Transverse colon (tissue), 4 donors: ENCODE data around the gene STX10. TPM values are rescaled to one million over a fixed set of nuclear protein-coding genes. Genes with fewer than 3 reads are reported as not detected.

Experiments used
- DNase-seq: peaks from one replicate; pipeline ENCODE4 v3.0.0-alpha.2; 2019
- H3K27ac ChIP-seq, 4 donors: fragments of 200-600 bp; sonication (generic); 2 replicates each; pipeline ENCODE4 v1.5.1; 2016 to 2018; ENCODE audit warnings: inconsistent platforms in 4 of 4
- H3K27me3 ChIP-seq: fragments of 200-600 bp; sonication (generic); 2 replicates; pipeline ENCODE4 v1.5.1; 2017; ENCODE audit warnings: inconsistent platforms
- H3K36me3 ChIP-seq, 4 donors: fragments of 200-600 bp; sonication (generic); 2 replicates each; pipeline ENCODE4 v1.5.1; 2017 to 2019; ENCODE audit warnings: inconsistent platforms in 4 of 4
- H3K4me1 ChIP-seq, 4 donors: fragments of 200-600 bp; sonication (generic); 2 replicates each; pipeline ENCODE4 v1.5.1; 2017 to 2020; ENCODE audit warnings: inconsistent platforms in 4 of 4
- H3K4me3 ChIP-seq, 4 donors: fragments of 200-600 bp; sonication (generic); 1 replicate in 1 of 4; 2 replicates in 3 of 4; pipeline versions ENCODE4 v1.5.1 to v1.6.1; 2017 to 2019; ENCODE audit warnings: inconsistent platforms in 4 of 4
- H3K9me3 ChIP-seq, 2 donors: fragments of 200-600 bp; sonication (generic); 2 replicates each; pipeline ENCODE4 v1.5.1; 2017 to 2019; ENCODE audit warnings: inconsistent platforms in 2 of 2
- CTCF ChIP-seq, 5 experiments: fragments of 200-600 bp in 3 of 5; fragments of 450-650 bp in 2 of 5; sonication (generic) in 3 of 5; IDR thresholded peaks; 1 replicate in 2 of 5; 2 replicates in 3 of 5; pipeline ENCODE4 v1.5.1; 2016 to 2017; ENCODE audit warnings: antibody characterized with exemption in 5 of 5, inconsistent platforms in 3 of 5, mild to moderate bottlenecking in 2 of 5, moderate library complexity in 1 of 5
- EP300 ChIP-seq: sonication (generic); formaldehyde crosslinking; IDR thresholded peaks from one replicate; pipeline ENCODE4 v1.6.1; 2017; ENCODE audit warnings: antibody characterized with exemption, low read depth
- POLR2A ChIP-seq: fragments of 450-650 bp; IDR thresholded peaks from one replicate; pipeline ENCODE4 v1.6.1; 2016; ENCODE audit warnings: antibody characterized with exemption, mild to moderate bottlenecking, moderate library complexity
- POLR2AphosphoS5 ChIP-seq, 3 donors: sonication (generic); formaldehyde crosslinking; IDR thresholded peaks; one replicate each; pipeline ENCODE4 v1.6.1; 2016; ENCODE audit warnings: antibody characterized with exemption in 3 of 3
- WGBS, 2 donors: methylation state at CpG; one replicate each; pipeline ENCODE4 v1.1.5; 2018; ENCODE audit warnings: low coverage in 1 of 2; 5-methylcytosine and 5-hydroxymethylcytosine counted together
- in situ Hi-C, 4 donors: fragments of 200-750 bp; cut with MboI; loops; one replicate each; pipeline versions ENCODE4 v1.15.0 to v1.15.1; 2017; ENCODE audit warnings: low sequenced_read_pairs in 3 of 4, low pct_ligation_motif_present in 1 of 4, low pct_unique_long_range_greater_than_20kb in 1 of 4
- intact Hi-C: fragments of 100-400 bp; cut with DNase I; formaldehyde crosslinking; loops from one replicate; pipeline ENCODE4 v1.15.1; 2023; ENCODE audit warnings: low total_unique reads
- total RNA-seq, 4 donors: library from RNA; depleted of rRNA; stranded (reverse); fragments of >200 nt; gene quantifications; one replicate each; pipeline ENCODE4 v1.1.0, GENCODE V29; 2016

Gene STX10
- total RNA-seq, 4 donors from 2014 or later, result 69.7 to 164 (median 84.2) TPM

- Histone ChIP-seq H3K4me1 (peaks cover 16 to 27% (median 21%) of the 10 kb centered on the region in 4 donors), H3K4me3 (peak overlapping the region in 3 of 4 donors; percentile 0 to 42 (median 5)), H3K9me3 (no peaks in the 10 kb centered on the region), H3K36me3 (peaks cover 0 to 3% (median 0%) of the 10 kb centered on the region in 4 donors), H3K27ac (peak overlapping the region; percentile 78 to 93 (median 90)), H3K27me3 (no peaks in the 10 kb centered on the region)
- in situ Hi-C loops, result loop anchor here in 1 of 4 donors (25.0 kb wide), 1 partner anchor 157 kb away; no protein-coding TSS in a partner anchor
- intact Hi-C loops, result no loop called here
- TF ChIP-seq POLR2A (no peak), EP300 (no peak), POLR2AphosphoS5 (IDR thresholded peaks at IDR 0.05) (no peak), CTCF (IDR thresholded peaks at IDR 0.05) (no peak)
- DNase-seq, result no peak
- 58 to 72% methylated on average over 7 to 29 of the region's 29 CpGs for WGBS, 2 donors
These were observed 45.1 kb downstream of the STX10 start for GRCh38 chr19:13104848-13105711.

- in situ Hi-C loops, result loop anchor here in 1 of 4 donors (25.0 kb wide), 1 partner anchor 158 kb away; no protein-coding TSS in a partner anchor
- intact Hi-C loops, result no loop called here
- peaks cover 17 to 33% (median 26%) of the 10 kb centered on the region in 4 donors for H3K4me1 ChIP-seq
These were observed 45.8 kb downstream of the STX10 start for GRCh38 chr19:13104360-13104847.

GRCh38 chr19:13103581-13104359, 46.4 kb downstream of the STX10 start:
- Histone ChIP-seq H3K4me1 (peaks cover 20 to 38% (median 31%) of the 10 kb centered on the region in 4 donors), H3K36me3 (peaks cover 0 to 3% (median 0%) of the 10 kb centered on the region in 4 donors), H3K27me3 (no peaks in the 10 kb centered on the region), H3K27ac (peak overlapping the region; percentile 78 to 93 (median 90)), H3K9me3 (no peaks in the 10 kb centered on the region), H3K4me3 (peak overlapping the region in 2 of 4 donors; percentile 36 to 42)
- WGBS, 2 donors, result 70 to 83% methylated on average over 6 to 12 of the region's 13 CpGs
- in situ Hi-C loops (loop anchor here in 1 of 4 donors (25.0 kb wide), 1 partner anchor 159 kb away; no protein-coding TSS in a partner anchor), intact Hi-C loops (no loop called here)
- no peak for DNase-seq
- no peak for TF ChIP-seq POLR2AphosphoS5 (IDR thresholded peaks at IDR 0.05)
- no peak for TF ChIP-seq CTCF (IDR thresholded peaks at IDR 0.05)
- no peak for TF ChIP-seq POLR2A
- TF ChIP-seq EP300, result no peak

More at GRCh38 chr19:13104360-13104847, 45.8 kb downstream of the STX10 start:
- WGBS, 2 donors, result 60% methylated on average over 33 of the region's 33 CpGs; no CpG with 5 or more reads in 1 of the 2 donors
- Histone ChIP-seq H3K27me3 (no peaks in the 10 kb centered on the region), H3K4me3 (peak overlapping the region in 3 of 4 donors; percentile 0 to 42 (median 5)), H3K9me3 (no peaks in the 10 kb centered on the region), H3K27ac (peak overlapping the region; percentile 78 to 93 (median 90)), H3K36me3 (peaks cover 0 to 3% (median 0%) of the 10 kb centered on the region in 4 donors)
- TF ChIP-seq POLR2A (no peak), CTCF (IDR thresholded peaks at IDR 0.05) (peak; percentile 55 to 68 (median 61)), POLR2AphosphoS5 (IDR thresholded peaks at IDR 0.05) (peak; percentile 60 to 76 (median 68))
- peak; percentile 76 for DNase-seq
